GM12878 (cell line): ENCODE data around the gene BHLHA9. TPM values are rescaled to one million over a fixed set of nuclear protein-coding genes. Genes with fewer than 3 reads are reported as not detected.

Experiments
- ATAC-seq: fragments of 200-7000 bp; cut with Tn5 transposase; 3 replicates; pipeline ENCODE4 v1.9.1; 2020; ENCODE audit warnings: mild to moderate bottlenecking, moderate library complexity
- BruUV-seq: library from RNA; stranded (reverse); fragments of 400-500 nt; replicated peaks from 2 replicates; lab custom pipeline; 2021; lab: Mats Ljungman, UMichigan
- CTCF ChIA-PET: fragments of 300-600 bp; sonication (Branson Sonifier 250); formaldehyde crosslinking; extraction: SDS; loops from one replicate; lab custom pipeline; 2021; ENCODE audit warnings: inconsistent platforms; lab: Yijun Ruan, JAX
- POLR2A ChIA-PET: fragments of 350-600 bp; formaldehyde crosslinking; extraction: SDS; loops from one replicate; lab custom pipeline; 2021; ENCODE audit warnings: inconsistent platforms; lab: Charles Lee
- RAD21 ChIA-PET: fragments of 300-600 bp; sonication (Branson Sonifier 250); formaldehyde crosslinking; loops from one replicate; lab custom pipeline; 2023; ENCODE audit warnings: antibody characterized with exemption; ENCODE audit not compliant: unreplicated experiment; lab: Charles Lee
- SMC1A ChIA-PET: fragments of 300-600 bp; sonication (Branson Sonifier 250); formaldehyde crosslinking; loops from one replicate; lab custom pipeline; 2023; ENCODE audit not compliant: unreplicated experiment, uncharacterized antibody; lab: Charles Lee
- DNase-seq: peaks from one replicate; pipeline ENCODE4 v3.0.0-alpha.2; 2011; ENCODE audit warnings: low read depth, low spot score
- FAIRE-seq: peaks from 3 replicates; lab custom pipeline; 2011; peaks lifted over from hg19 to GRCh38; lab: Jason Lieb, UNC
- H2AFZ ChIP-seq: 2 replicates; pipeline ENCODE4 v1.6.0; 2011; ENCODE audit warnings: low read depth, low read length, control low read depth; ENCODE audit not compliant: control insufficient read depth
- H3K27ac ChIP-seq: 2 replicates; pipeline ENCODE4 v1.5.1; 2011; ENCODE audit warnings: control low read depth; ENCODE audit not compliant: control insufficient read depth, insufficient read depth
- H3K27me3 ChIP-seq, 2 experiments: replicated peaks in 1 of 2; 2 replicates each; pipeline versions ENCODE4 v1.6.0 to v1.6.1; 2011; ENCODE audit warnings: low read length in 1 of 2; ENCODE audit not compliant: control insufficient read depth in 2 of 2, insufficient read depth in 2 of 2
- H3K36me3 ChIP-seq, 2 experiments: 2 replicates each; pipeline ENCODE4 v1.5.1; 2011; ENCODE audit warnings: low read length in 1 of 2; ENCODE audit not compliant: control insufficient read depth in 2 of 2, insufficient read depth in 2 of 2
- H3K4me1 ChIP-seq: 2 replicates; pipeline ENCODE4 v1.6.1; 2011; ENCODE audit warnings: mild to moderate bottlenecking, low read length, moderate library complexity, mixed read lengths; ENCODE audit not compliant: control insufficient read depth, insufficient read depth
- H3K4me2 ChIP-seq: 2 replicates; pipeline ENCODE4 v1.6.0; 2011; ENCODE audit warnings: control low read depth; ENCODE audit not compliant: control insufficient read depth, insufficient read depth
- H3K4me3 ChIP-seq: fragments of 200-600 bp; sonication (generic); 2 replicates; pipeline ENCODE4 v1.5.1; 2016
- H3K79me2 ChIP-seq: 2 replicates; pipeline ENCODE4 v1.6.0; 2011; ENCODE audit warnings: low read length; ENCODE audit not compliant: control insufficient read depth, insufficient read depth
- H3K9ac ChIP-seq: 2 replicates; pipeline ENCODE4 v1.8.0; 2011; ENCODE audit warnings: low read length, control low read depth, mixed read lengths; ENCODE audit not compliant: control insufficient read depth, insufficient read depth
- H3K9me3 ChIP-seq: replicated peaks from 3 replicates; pipeline ENCODE4 v1.5.1; 2011; ENCODE audit warnings: mild to moderate bottlenecking, low read length; ENCODE audit not compliant: control insufficient read depth, insufficient read depth
- H4K20me1 ChIP-seq: 2 replicates; pipeline ENCODE4 v1.6.0; 2011; ENCODE audit not compliant: control insufficient read depth, insufficient read depth
- CHD1 ChIP-seq: IDR thresholded peaks from 2 replicates; pipeline ENCODE4 v1.6.1; 2012; ENCODE audit warnings: low read depth, low read length, improper control_type of control experiment
- ETV6 ChIP-seq, 2 experiments: fragments of 450-650 bp in 1 of 2; IDR thresholded peaks in 1 of 2; conservative IDR thresholded peaks in 1 of 2; 2 replicates each; pipeline ENCODE4 v1.6.1; 2014; ENCODE audit warnings: antibody characterized with exemption in 1 of 2, borderline replicate concordance in 1 of 2, low read depth in 1 of 2, mild to moderate bottlenecking in 1 of 2, moderate library complexity in 1 of 2
- IKZF1 ChIP-seq: fragments of 450-650 bp; conservative IDR thresholded peaks from 2 replicates; pipeline ENCODE4 v1.6.1; 2017; ENCODE audit warnings: antibody characterized with exemption, mild to moderate bottlenecking
- SREBF2 ChIP-seq: IDR thresholded peaks from 2 replicates; pipeline ENCODE4 v1.6.1; 2012; ENCODE audit warnings: mild to moderate bottlenecking, low read length
- WGBS: methylation state at CpG from one replicate; pipeline ENCODE4 v1.1.6; 2016; ENCODE audit warnings: low lambda C conversion rate; ENCODE audit not compliant: insufficient replicate concordance, insufficient coverage; ENCODE audit errors: missing lambda C conversion rate; 5-methylcytosine and 5-hydroxymethylcytosine counted together
- in situ Hi-C: fragments of 300-500 bp; cut with MboI; formaldehyde crosslinking; loops from 9 replicates; pipeline ENCODE4 v1.14.3; 2018; ENCODE audit warnings: mixed read lengths
- intact Hi-C: fragments of 100-400 bp; cut with micrococcal nuclease; formaldehyde crosslinking; loops from one replicate; pipeline ENCODE4 v1.14.2; 2022; ENCODE audit not compliant: unreplicated experiment
- polyA plus RNA-seq, 11 experiments: library from polyadenylated mRNA; depleted of rRNA in 4 of 11; unstranded in 6 of 11; stranded (reverse) in 5 of 11; fragments of >200 nt; fragmentation: Nextera tagmentation in 4 of 11; fragmentation: Illumina TruSeq in 1 of 11; extraction: Ambion mirVana in 4 of 11; extraction: Trizol in 1 of 11; gene quantifications; 1 replicate in 1 of 11; 2 replicates in 10 of 11; pipeline versions ENCODE4 v1.2.1 to v1.2.3, GENCODE V29; 2011 to 2016; ENCODE audit warnings: inconsistent platforms in 2 of 11, missing spikeins in 2 of 11, low read depth in 1 of 11
- total RNA-seq, 4 experiments: library from RNA; depleted of rRNA in 3 of 4; stranded (reverse); fragments of >200 nt in 3 of 4; fragmentation: Illumina TruSeq in 1 of 4; extraction: Trizol in 1 of 4; gene quantifications; 2 replicates each; pipeline versions ENCODE4 v1.2.1 to v1.2.3, GENCODE V29; 2013 to 2021
- TF ChIP-seq, protein P1 (sequence below): IDR thresholded peaks from 2 replicates; pipeline ENCODE4 v1.6.1; 2012; ENCODE audit warnings: low read depth, low read length, improper control_type of control experiment

Gene BHLHA9
- total and polyA plus RNA-seq, 10 of the 15 experiments (the other 5 are each of a cell fraction or from before 2014, with no cell fraction given) = not detected

DNA sequence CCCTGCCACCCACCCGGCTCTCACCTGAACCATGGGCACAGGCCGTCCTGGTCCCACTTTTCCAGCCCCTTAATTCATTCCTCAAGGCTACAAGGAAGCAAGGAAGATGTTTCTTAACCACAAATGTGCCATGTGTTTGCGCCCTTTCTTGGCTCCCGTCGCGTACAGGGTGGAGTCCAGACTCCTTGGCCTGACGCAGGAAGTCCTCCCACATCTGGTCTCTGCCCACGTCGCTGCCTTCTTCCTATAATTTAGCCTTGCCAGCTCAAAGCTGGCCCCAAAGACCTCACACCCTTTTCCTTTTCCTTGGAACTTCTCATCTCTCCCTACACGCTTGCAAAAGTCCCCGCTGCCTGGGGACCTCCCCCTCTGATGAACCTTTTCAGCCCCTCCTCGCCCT is 38.8 kb upstream of the BHLHA9 start:
- no peak overlapping the region for H3K27ac ChIP-seq
- FAIRE-seq = no peak
- 56% methylated on average over 12 of the region's 12 CpGs for WGBS
- H3K4me3 ChIP-seq = no peak overlapping the region
- TF ChIP-seq ETV6 (conservative IDR thresholded peaks at IDR 0.05 in 1 of 2, IDR thresholded peaks at IDR 0.05 in 1 of 2; ENCODE audit: borderline replicate concordance in 1 of 2, low read depth in 1 of 2) = no peak
- no peak for TF ChIP-seq IKZF1
- TF ChIP-seq, protein P1, sequence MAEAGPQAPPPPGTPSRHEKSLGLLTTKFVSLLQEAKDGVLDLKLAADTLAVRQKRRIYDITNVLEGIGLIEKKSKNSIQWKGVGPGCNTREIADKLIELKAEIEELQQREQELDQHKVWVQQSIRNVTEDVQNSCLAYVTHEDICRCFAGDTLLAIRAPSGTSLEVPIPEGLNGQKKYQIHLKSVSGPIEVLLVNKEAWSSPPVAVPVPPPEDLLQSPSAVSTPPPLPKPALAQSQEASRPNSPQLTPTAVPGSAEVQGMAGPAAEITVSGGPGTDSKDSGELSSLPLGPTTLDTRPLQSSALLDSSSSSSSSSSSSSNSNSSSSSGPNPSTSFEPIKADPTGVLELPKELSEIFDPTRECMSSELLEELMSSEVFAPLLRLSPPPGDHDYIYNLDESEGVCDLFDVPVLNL = no peak
- no peak for TF ChIP-seq CHD1
- TF ChIP-seq, all 136 proteins: peak for 0
- Histone ChIP-seq H3K4me1 (peaks cover 13% of the 10 kb centered on the region), H3K9me3 (no peaks in the 10 kb centered on the region), H3K4me2 (no peak overlapping the region), H3K36me3 (peaks cover 3 to 8% of the 10 kb centered on the region in 2 experiments), H3K79me2 (peaks cover 35% of the 10 kb centered on the region), H2AFZ (no peak overlapping the region), H4K20me1 (no peaks in the 10 kb centered on the region), H3K9ac (no peak overlapping the region), H3K27me3 (no peaks in the 10 kb centered on the region)
- in situ Hi-C loops = no loop called here
- no peak for ATAC-seq
- intact Hi-C loops = no loop called here
- POLR2A ChIA-PET = no interaction called here
- DNase-seq = no peak
- CTCF ChIA-PET = interaction anchor here (1.1 to 4.0 kb wide), 2 partner anchors 32 to 109 kb away, joined by 3 to 41 read pairs; no protein-coding TSS in a partner anchor
- RAD21 ChIA-PET = no interaction called here
- no TSS peak for BruUV-seq
- SMC1A ChIA-PET = interaction anchor here (4.2 to 5.0 kb wide), 3 partner anchors 18 to 44 kb away, joined by 16 to 29 read pairs (median 23); no protein-coding TSS in a partner anchor

DNA sequence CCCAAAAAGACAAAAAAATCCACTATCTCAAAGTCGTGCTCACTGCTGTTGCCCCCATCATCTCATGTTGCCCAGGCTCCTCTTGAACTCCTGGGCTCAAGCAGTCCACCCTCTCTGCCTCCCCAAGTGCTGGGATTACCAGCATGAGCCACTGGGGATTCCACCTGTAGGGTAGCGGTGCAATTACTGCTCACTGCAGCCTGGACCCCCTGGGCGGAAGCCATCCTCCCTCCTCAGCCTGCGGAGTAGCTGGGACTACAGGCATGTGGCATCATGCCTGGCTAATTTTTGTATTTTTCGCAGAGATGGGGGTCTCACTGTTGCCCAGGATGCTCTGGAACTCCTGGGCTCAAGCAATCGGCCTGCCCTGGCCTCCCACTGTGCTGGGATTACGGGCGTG is 37.9 kb upstream of the BHLHA9 start:
- H3K4me2 ChIP-seq = no peak overlapping the region
- CTCF ChIA-PET = no interaction called here

More for the DNA sequence above, 37.9 kb upstream of the BHLHA9 start:
- in situ Hi-C loops (no loop called here), intact Hi-C loops (no loop called here)
- Histone ChIP-seq H3K27ac (no peak overlapping the region), H4K20me1 (no peaks in the 10 kb centered on the region), H3K36me3 (no peaks in the 10 kb centered on the region), H3K79me2 (peaks cover 27% of the 10 kb centered on the region), H3K9ac (no peak overlapping the region), H3K4me3 (no peak overlapping the region), H3K4me1 (peaks cover 5% of the 10 kb centered on the region; the same call in 1 of the 2 replicates), H2AFZ (no peak overlapping the region), H3K9me3 (no peaks in the 10 kb centered on the region)
- 45% methylated on average over 8 of the region's 8 CpGs for WGBS
- DNase-seq (no peak), ATAC-seq (no peak), FAIRE-seq (no peak)
- no TSS peak for BruUV-seq
- RAD21 ChIA-PET = no interaction called here
- SMC1A ChIA-PET = no interaction called here
- POLR2A ChIA-PET = no interaction called here
- TF ChIP-seq ETV6 (conservative IDR thresholded peaks at IDR 0.05 in 1 of 2, IDR thresholded peaks at IDR 0.05 in 1 of 2; ENCODE audit: borderline replicate concordance in 1 of 2, low read depth in 1 of 2) = no peak
- TF ChIP-seq SREBF2 = no peak
- TF ChIP-seq, all 136 proteins: peak for 0
- no peaks in the 10 kb centered on the region for H3K27me3 ChIP-seq
